GM12878 (cell line): Measurements from ENCODE around the gene NAMPT. TPM values are rescaled to one million over a fixed set of nuclear protein-coding genes. Genes with fewer than 3 reads are reported as not detected.

ENCODE experiments used
- CUX1 ChIP-seq: IDR thresholded peaks from 2 replicates; pipeline ENCODE4 v1.6.1; 2012; ENCODE audit warnings: improper control_type of control experiment, low read depth, low read length; ENCODE audit not compliant: insufficient replicate concordance
- EP300 ChIP-seq, 2 experiments: fragments of 150-350 bp in 1 of 2; IDR thresholded peaks; 2 replicates each; pipeline ENCODE4 v1.6.1; 2011 to 2012; ENCODE audit warnings: low read depth in 2 of 2, low read length in 2 of 2, borderline replicate concordance in 1 of 2, improper control_type of control experiment in 1 of 2, inconsistent platforms in 1 of 2; ENCODE audit not compliant: control insufficient read depth in 1 of 2
- ETV6 ChIP-seq, 2 experiments: fragments of 450-650 bp in 1 of 2; IDR thresholded peaks in 1 of 2; conservative IDR thresholded peaks in 1 of 2; 2 replicates each; pipeline ENCODE4 v1.6.1; 2014; ENCODE audit warnings: antibody characterized with exemption in 1 of 2, borderline replicate concordance in 1 of 2, low read depth in 1 of 2, mild to moderate bottlenecking in 1 of 2, moderate library complexity in 1 of 2
- HDAC2 ChIP-seq: fragments of 200-600 bp; sonication (generic); IDR thresholded peaks from 2 replicates; pipeline ENCODE4 v1.6.1; 2017
- IKZF2 ChIP-seq, 2 experiments: fragments of 450-650 bp; IDR thresholded peaks; 2 replicates each; pipeline ENCODE4 v1.6.1; 2017; ENCODE audit warnings: mild to moderate bottlenecking in 2 of 2, moderate library complexity in 2 of 2
- MTA2 ChIP-seq: fragments of 450-650 bp; IDR thresholded peaks from 2 replicates; pipeline ENCODE4 v1.6.1; 2016; ENCODE audit warnings: low read depth, mild to moderate bottlenecking, moderate library complexity
- SKIL ChIP-seq: fragments of 450-650 bp; IDR thresholded peaks from 2 replicates; pipeline ENCODE4 v1.6.1; 2017; ENCODE audit warnings: mild to moderate bottlenecking, low read depth, inconsistent platforms; ENCODE audit not compliant: poor library complexity, severe bottlenecking
- TBL1XR1 ChIP-seq: IDR thresholded peaks from 2 replicates; pipeline ENCODE4 v1.6.1; 2012; ENCODE audit warnings: low read depth, low read length, improper control_type of control experiment
- TCF3 ChIP-seq: IDR thresholded peaks from 2 replicates; pipeline ENCODE4 v1.6.1; 2012; ENCODE audit warnings: low read depth, mild to moderate bottlenecking, low read length, borderline replicate concordance; ENCODE audit not compliant: insufficient read depth
- ZBTB11 ChIP-seq: fragments of 450-650 bp; formaldehyde crosslinking; IDR thresholded peaks from 2 replicates; pipeline ENCODE4 v1.5.0; 2022; ENCODE audit warnings: mild to moderate bottlenecking, missing genetic modification characterization
- polyA plus RNA-seq, 11 experiments: library from polyadenylated mRNA; depleted of rRNA in 4 of 11; unstranded in 6 of 11; stranded (reverse) in 5 of 11; fragments of >200 nt; fragmentation: Nextera tagmentation in 4 of 11; fragmentation: Illumina TruSeq in 1 of 11; extraction: Ambion mirVana in 4 of 11; extraction: Trizol in 1 of 11; gene quantifications; 1 replicate in 1 of 11; 2 replicates in 10 of 11; pipeline versions ENCODE4 v1.2.1 to v1.2.3, GENCODE V29; 2011 to 2016; ENCODE audit warnings: inconsistent platforms in 2 of 11, missing spikeins in 2 of 11, low read depth in 1 of 11
- total RNA-seq, 4 experiments: library from RNA; depleted of rRNA in 3 of 4; stranded (reverse); fragments of >200 nt in 3 of 4; fragmentation: Illumina TruSeq in 1 of 4; extraction: Trizol in 1 of 4; gene quantifications; 2 replicates each; pipeline versions ENCODE4 v1.2.1 to v1.2.3, GENCODE V29; 2013 to 2021
- TF ChIP-seq, protein P1 (sequence below): IDR thresholded peaks from 2 replicates; pipeline ENCODE4 v1.6.1; 2011; ENCODE audit warnings: borderline replicate concordance, low read depth, mild to moderate bottlenecking, moderate library complexity, low read length; ENCODE audit not compliant: insufficient read depth, poor library complexity, severe bottlenecking
- TF ChIP-seq, protein P2 (sequence below): fragments of 450-650 bp; formaldehyde crosslinking; IDR thresholded peaks from 2 replicates; pipeline ENCODE4 v1.4.0; 2022; ENCODE audit warnings: mild to moderate bottlenecking, moderate library complexity

NAMPT gene
- total and polyA plus RNA-seq, 10 of the 15 experiments (the other 5 are each of a cell fraction or from before 2014, with no cell fraction given): 28.3 to 173 (median 75.0) TPM

DNA sequence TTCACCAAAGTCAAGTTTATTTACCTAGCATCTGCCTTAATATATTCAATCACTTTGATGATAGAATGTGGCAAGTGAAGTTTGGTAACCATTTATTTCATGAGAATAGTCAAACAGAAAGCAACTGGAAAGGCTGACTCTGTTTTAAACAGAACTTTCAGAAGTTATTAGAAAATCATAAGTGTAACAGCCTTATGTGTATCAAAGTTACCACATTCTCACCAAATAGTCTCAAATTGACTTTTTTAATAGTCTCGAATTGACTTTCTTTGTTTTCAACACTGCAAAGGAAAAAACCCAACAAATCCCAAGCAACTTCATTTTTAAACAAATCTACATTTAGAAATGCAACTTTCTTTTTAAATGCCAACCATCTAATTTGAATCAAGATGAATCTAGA is 29.5 kb downstream of the NAMPT start (continued):
- TF ChIP-seq EP300 (IDR thresholded peaks at IDR 0.05; ENCODE audit: borderline replicate concordance in 1 of 2, control insufficient read depth in 1 of 2, low read depth in 2 of 2, low read length in 2 of 2) (peak; percentile 8 to 70; a peak in 1 of 4 replicates), SKIL (peak; percentile 41), TCF3 (no peak), HDAC2 (no peak), TBL1XR1 (peak; percentile 36; the same call in 1 of the 2 replicates), CUX1 (no peak), MTA2 (peak; percentile 52), IKZF2 (IDR thresholded peaks at IDR 0.05) (no peak), ZBTB11 (CRISPR knock-in tag) (no peak), ETV6 (conservative IDR thresholded peaks at IDR 0.05 in 1 of 2, IDR thresholded peaks at IDR 0.05 in 1 of 2; ENCODE audit: borderline replicate concordance in 1 of 2, low read depth in 1 of 2) (0 out of 4 replicates have a peak, but pooled peaks of 1 of the 2 experiments have one; percentile 12)
- TF ChIP-seq, protein P1, sequence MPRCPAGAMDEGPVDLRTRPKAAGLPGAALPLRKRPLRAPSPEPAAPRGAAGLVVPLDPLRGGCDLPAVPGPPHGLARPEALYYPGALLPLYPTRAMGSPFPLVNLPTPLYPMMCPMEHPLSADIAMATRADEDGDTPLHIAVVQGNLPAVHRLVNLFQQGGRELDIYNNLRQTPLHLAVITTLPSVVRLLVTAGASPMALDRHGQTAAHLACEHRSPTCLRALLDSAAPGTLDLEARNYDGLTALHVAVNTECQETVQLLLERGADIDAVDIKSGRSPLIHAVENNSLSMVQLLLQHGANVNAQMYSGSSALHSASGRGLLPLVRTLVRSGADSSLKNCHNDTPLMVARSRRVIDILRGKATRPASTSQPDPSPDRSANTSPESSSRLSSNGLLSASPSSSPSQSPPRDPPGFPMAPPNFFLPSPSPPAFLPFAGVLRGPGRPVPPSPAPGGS: peak; percentile 39
- TF ChIP-seq, protein P2, sequence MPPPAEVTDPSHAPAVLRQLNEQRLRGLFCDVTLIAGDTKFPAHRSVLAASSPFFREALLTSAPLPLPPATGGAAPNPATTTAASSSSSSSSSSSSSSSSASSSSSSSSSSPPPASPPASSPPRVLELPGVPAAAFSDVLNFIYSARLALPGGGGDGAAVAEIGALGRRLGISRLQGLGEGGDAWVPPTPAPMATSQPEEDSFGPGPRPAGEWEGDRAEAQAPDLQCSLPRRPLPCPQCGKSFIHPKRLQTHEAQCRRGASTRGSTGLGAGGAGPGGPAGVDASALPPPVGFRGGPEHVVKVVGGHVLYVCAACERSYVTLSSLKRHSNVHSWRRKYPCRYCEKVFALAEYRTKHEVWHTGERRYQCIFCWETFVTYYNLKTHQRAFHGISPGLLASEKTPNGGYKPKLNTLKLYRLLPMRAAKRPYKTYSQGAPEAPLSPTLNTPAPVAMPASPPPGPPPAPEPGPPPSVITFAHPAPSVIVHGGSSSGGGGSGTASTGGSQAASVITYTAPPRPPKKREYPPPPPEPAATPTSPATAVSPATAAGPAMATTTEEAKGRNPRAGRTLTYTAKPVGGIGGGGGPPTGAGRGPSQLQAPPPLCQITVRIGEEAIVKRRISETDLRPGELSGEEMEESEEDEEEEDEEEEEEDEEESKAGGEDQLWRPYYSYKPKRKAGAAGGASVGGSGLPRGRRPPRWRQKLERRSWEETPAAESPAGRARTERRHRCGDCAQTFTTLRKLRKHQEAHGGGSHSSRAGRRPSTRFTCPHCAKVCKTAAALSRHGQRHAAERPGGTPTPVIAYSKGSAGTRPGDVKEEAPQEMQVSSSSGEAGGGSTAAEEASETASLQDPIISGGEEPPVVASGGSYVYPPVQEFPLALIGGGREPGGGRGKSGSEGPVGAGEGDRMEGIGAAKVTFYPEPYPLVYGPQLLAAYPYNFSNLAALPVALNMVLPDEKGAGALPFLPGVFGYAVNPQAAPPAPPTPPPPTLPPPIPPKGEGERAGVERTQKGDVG: no peak
